SK-N-SH (cell line): Measurements from ENCODE around the gene TCHH. TPM values are rescaled to one million over a fixed set of nuclear protein-coding genes. Genes with fewer than 3 reads are reported as not detected.

Source experiments
- CTCF ChIA-PET: fragments of 300-600, 350-600 bp; formaldehyde crosslinking; extraction: SDS; loops from one replicate; lab custom pipeline; 2021; lab: Yijun Ruan, JAX
- POLR2A ChIA-PET: fragments of 350-600 bp; sonication (Branson Sonifier 250); formaldehyde crosslinking; extraction: SDS; loops from one replicate; lab custom pipeline; 2020; ENCODE audit warnings: antibody characterized with exemption, inconsistent platforms; lab: Yijun Ruan, JAX
- DNase-seq: peaks from one replicate; pipeline ENCODE4 v3.0.0; 2012
- H2AFZ ChIP-seq: fragments of 200-600 bp; sonication (generic); 2 replicates; pipeline ENCODE4 v1.8.1; 2016; ENCODE audit warnings: antibody characterized with exemption, mild to moderate bottlenecking, low read depth
- H3F3A ChIP-seq: fragments of 200-600 bp; sonication (generic); replicated peaks from 2 replicates; pipeline ENCODE3; 2016; ENCODE audit warnings: antibody characterized with exemption, mild to moderate bottlenecking; ENCODE audit not compliant: insufficient read depth
- H3K27ac ChIP-seq, 2 experiments: fragments of 200-500 bp in 1 of 2; fragments of 200-600 bp in 1 of 2; sonication (Bioruptor generic) in 1 of 2; sonication (generic), shearing (Covaris generic) in 1 of 2; 2 replicates each; pipeline versions ENCODE4 v1.5.1 to v1.6.1; 2014 to 2016; ENCODE audit warnings: low read depth in 2 of 2, inconsistent platforms in 1 of 2, low read length in 1 of 2, mild to moderate bottlenecking in 1 of 2, mixed read lengths in 1 of 2
- H3K27me3 ChIP-seq: fragments of 200-600 bp; sonication (generic), shearing (Covaris generic); 2 replicates; pipeline ENCODE4 v1.6.1; 2016; ENCODE audit warnings: mixed run types; ENCODE audit not compliant: insufficient read depth
- H3K36me3 ChIP-seq, 2 experiments: fragments of 200-500 bp in 1 of 2; fragments of 200-600 bp in 1 of 2; sonication (Bioruptor generic) in 1 of 2; sonication (generic) in 1 of 2; replicated peaks in 1 of 2; 2 replicates each; pipeline versions ENCODE3 to v1.5.1; 2014 to 2016; ENCODE audit warnings: low read length in 1 of 2, mild to moderate bottlenecking in 1 of 2; ENCODE audit not compliant: insufficient read depth in 2 of 2, control insufficient read depth in 1 of 2
- H3K4me1 ChIP-seq, 2 experiments: fragments of 200-500 bp in 1 of 2; fragments of 200-600 bp in 1 of 2; sonication (Bioruptor generic) in 1 of 2; sonication (generic), shearing (Covaris generic) in 1 of 2; 2 replicates each; pipeline versions ENCODE4 v1.5.1 to v1.6.1; 2014 to 2016; ENCODE audit warnings: low read depth in 1 of 2, low read length in 1 of 2, mixed run types in 1 of 2; ENCODE audit not compliant: insufficient read depth in 2 of 2, control insufficient read depth in 1 of 2
- H3K4me2 ChIP-seq: fragments of 200-600 bp; sonication (generic), shearing (Covaris generic); 2 replicates; pipeline ENCODE4 v1.6.1; 2017; ENCODE audit warnings: mixed run types
- H3K4me3 ChIP-seq, 2 experiments: fragments of 200-500 bp in 1 of 2; fragments of 200-600 bp in 1 of 2; sonication (Bioruptor generic) in 1 of 2; sonication (generic), shearing (Covaris generic) in 1 of 2; 2 replicates each; pipeline versions ENCODE4 v1.5.1 to v1.8.1; 2014 to 2016; ENCODE audit warnings: low read depth in 2 of 2, inconsistent platforms in 1 of 2, low read length in 1 of 2, mild to moderate bottlenecking in 1 of 2, mixed read lengths in 1 of 2, moderate library complexity in 1 of 2
- H3K79me2 ChIP-seq: fragments of 200-600 bp; sonication (generic); 2 replicates; pipeline ENCODE4 v1.8.1; 2017; ENCODE audit warnings: mild to moderate bottlenecking; ENCODE audit not compliant: insufficient read depth
- H3K9ac ChIP-seq: fragments of 200-600 bp; sonication (generic); 2 replicates; pipeline ENCODE4 v1.6.1; 2017; ENCODE audit warnings: mixed run types
- H3K9me2 ChIP-seq: fragments of 200-600 bp; sonication (generic); 2 replicates; pipeline ENCODE4 v1.6.1; 2017; ENCODE audit warnings: mixed run types
- H3K9me3 ChIP-seq: fragments of 200-600 bp; sonication (generic); 2 replicates; pipeline ENCODE4 v1.6.1; 2017; ENCODE audit warnings: mixed run types, mild to moderate bottlenecking, moderate library complexity
- H4K20me1 ChIP-seq: fragments of 200-600 bp; sonication (generic); 2 replicates; pipeline ENCODE4 v1.6.1; 2017; ENCODE audit warnings: mild to moderate bottlenecking, mixed run types; ENCODE audit not compliant: insufficient read depth
- ELF1 ChIP-seq: IDR thresholded peaks from 2 replicates; pipeline ENCODE4 v1.4.0; 2012
- EZH2phosphoT487 ChIP-seq: fragments of 200-600 bp; sonication (generic); IDR thresholded peaks from 2 replicates; pipeline ENCODE4 v1.6.1; 2017; ENCODE audit warnings: low read depth, mixed run types, mild to moderate bottlenecking, antibody characterized with exemption, moderate library complexity, borderline replicate concordance
- FOXJ3 ChIP-seq: sonication (generic); formaldehyde crosslinking; IDR thresholded peaks from 2 replicates; pipeline ENCODE4 v1.5.1; 2020; ENCODE audit warnings: mild to moderate bottlenecking, missing genetic modification reagents
- FOXM1 ChIP-seq: IDR thresholded peaks from 2 replicates; pipeline ENCODE4 v1.4.0; 2012; ENCODE audit warnings: low read depth, mild to moderate bottlenecking
- GABPA ChIP-seq: IDR thresholded peaks from 2 replicates; pipeline ENCODE4 v1.4.0; 2012; ENCODE audit warnings: low read depth, mild to moderate bottlenecking
- JUND ChIP-seq: IDR thresholded peaks from 2 replicates; pipeline ENCODE4 v1.4.0; 2012
- MAX ChIP-seq: IDR thresholded peaks from 2 replicates; pipeline ENCODE4 v1.4.0; 2012; ENCODE audit warnings: low read depth
- MXI1 ChIP-seq: IDR thresholded peaks from 2 replicates; pipeline ENCODE4 v1.6.1; 2012; ENCODE audit warnings: mild to moderate bottlenecking, low read depth, low read length, improper control_type of control experiment
- NRF1 ChIP-seq: IDR thresholded peaks from 2 replicates; pipeline ENCODE4 v1.6.1; 2012; ENCODE audit warnings: low read depth, mild to moderate bottlenecking, low read length
- PBX3 ChIP-seq: IDR thresholded peaks from 2 replicates; pipeline ENCODE4; 2012
- RCOR1 ChIP-seq: fragments of 150-350 bp; IDR thresholded peaks from 2 replicates; pipeline ENCODE4 v1.6.1; 2017; ENCODE audit warnings: antibody characterized with exemption, low read length
- RFX5 ChIP-seq: IDR thresholded peaks from 2 replicates; pipeline ENCODE4 v1.6.1; 2012; ENCODE audit warnings: mild to moderate bottlenecking, improper control_type of control experiment, low read length
- TAF1 ChIP-seq: IDR thresholded peaks from 2 replicates; pipeline ENCODE4 v1.6.1; 2012; ENCODE audit warnings: low read depth, mild to moderate bottlenecking, low read length, moderate library complexity, borderline replicate concordance
- YY1 ChIP-seq: IDR thresholded peaks from 2 replicates; pipeline ENCODE4 v1.4.0; 2012; ENCODE audit warnings: low read depth, mild to moderate bottlenecking
- WGBS: methylation state at CpG from one replicate; pipeline ENCODE4 v1.1.6; 2017; ENCODE audit warnings: low lambda C conversion rate; 5-methylcytosine and 5-hydroxymethylcytosine counted together
- polyA plus RNA-seq, 3 experiments: library from polyadenylated mRNA; depleted of rRNA; stranded (reverse); fragments of >200 nt; gene quantifications; 2 replicates each; pipeline ENCODE4 v1.2.3, GENCODE V29; 2012
- TF ChIP-seq, protein P1 (sequence below): fragments of 150-350 bp; IDR thresholded peaks from 2 replicates; pipeline ENCODE4 v1.6.1; 2016; ENCODE audit warnings: mild to moderate bottlenecking, low read depth, low read length
- TF ChIP-seq, protein P2 (sequence below): IDR thresholded peaks from 2 replicates; pipeline ENCODE4 v1.4.0; 2012; ENCODE audit warnings: low read depth, borderline replicate concordance
- TF ChIP-seq, protein P3 (sequence below): fragments of 200-600 bp; sonication (generic); IDR thresholded peaks from 2 replicates; pipeline ENCODE4 v1.6.1; 2017; ENCODE audit warnings: antibody characterized with exemption, mild to moderate bottlenecking, moderate library complexity

The TCHH gene
- polyA plus RNA-seq, 1 of the 3 experiments (the other 2 are of a cell fraction): not detected

DNA sequence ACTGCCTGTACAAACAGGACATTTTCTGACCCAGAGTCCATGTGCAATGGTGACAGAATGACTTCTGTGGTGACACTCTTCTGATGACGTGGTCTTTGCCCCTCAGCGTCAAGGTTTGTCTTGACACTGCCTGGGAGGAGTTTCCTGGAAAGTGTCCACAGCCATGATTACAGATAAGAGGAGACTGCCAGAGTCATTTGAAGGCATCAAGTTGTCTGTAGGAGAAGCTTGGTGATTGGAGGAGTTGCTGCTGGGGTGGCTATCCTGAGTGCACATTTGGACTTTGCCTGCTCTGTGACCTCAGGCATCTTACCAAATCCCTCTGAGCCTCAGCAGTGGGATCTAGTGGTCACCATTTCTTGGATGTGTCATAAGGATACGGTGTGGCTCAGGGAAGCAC is 44.1 kb downstream of the TCHH start:
- no peak overlapping the region for H3K27ac ChIP-seq
- H3K79me2 ChIP-seq: no peaks in the 10 kb centered on the region
- no peak for DNase-seq
- H3K9me3 ChIP-seq: no peaks in the 10 kb centered on the region
- peaks cover 56% of the 10 kb centered on the region for H3K27me3 ChIP-seq
- WGBS: 7% methylated on average over 3 of the region's 3 CpGs
- TF ChIP-seq, protein P1, sequence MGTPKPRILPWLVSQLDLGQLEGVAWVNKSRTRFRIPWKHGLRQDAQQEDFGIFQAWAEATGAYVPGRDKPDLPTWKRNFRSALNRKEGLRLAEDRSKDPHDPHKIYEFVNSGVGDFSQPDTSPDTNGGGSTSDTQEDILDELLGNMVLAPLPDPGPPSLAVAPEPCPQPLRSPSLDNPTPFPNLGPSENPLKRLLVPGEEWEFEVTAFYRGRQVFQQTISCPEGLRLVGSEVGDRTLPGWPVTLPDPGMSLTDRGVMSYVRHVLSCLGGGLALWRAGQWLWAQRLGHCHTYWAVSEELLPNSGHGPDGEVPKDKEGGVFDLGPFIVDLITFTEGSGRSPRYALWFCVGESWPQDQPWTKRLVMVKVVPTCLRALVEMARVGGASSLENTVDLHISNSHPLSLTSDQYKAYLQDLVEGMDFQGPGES: no peak
- TF ChIP-seq MAX (no peak), NRF1 (no peak), EZH2phosphoT487 (no peak), GABPA (no peak), PBX3 (no peak), RFX5 (no peak), FOXM1 (no peak), RCOR1 (no peak), JUND (no peak), TAF1 (no peak), MXI1 (no peak), ELF1 (no peak), YY1 (no peak), FOXJ3 (CRISPR knock-in tag) (no peak)
- TF ChIP-seq, protein P2, sequence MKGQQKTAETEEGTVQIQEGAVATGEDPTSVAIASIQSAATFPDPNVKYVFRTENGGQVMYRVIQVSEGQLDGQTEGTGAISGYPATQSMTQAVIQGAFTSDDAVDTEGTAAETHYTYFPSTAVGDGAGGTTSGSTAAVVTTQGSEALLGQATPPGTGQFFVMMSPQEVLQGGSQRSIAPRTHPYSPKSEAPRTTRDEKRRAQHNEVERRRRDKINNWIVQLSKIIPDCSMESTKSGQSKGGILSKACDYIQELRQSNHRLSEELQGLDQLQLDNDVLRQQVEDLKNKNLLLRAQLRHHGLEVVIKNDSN: no peak
- TF ChIP-seq, protein P3, sequence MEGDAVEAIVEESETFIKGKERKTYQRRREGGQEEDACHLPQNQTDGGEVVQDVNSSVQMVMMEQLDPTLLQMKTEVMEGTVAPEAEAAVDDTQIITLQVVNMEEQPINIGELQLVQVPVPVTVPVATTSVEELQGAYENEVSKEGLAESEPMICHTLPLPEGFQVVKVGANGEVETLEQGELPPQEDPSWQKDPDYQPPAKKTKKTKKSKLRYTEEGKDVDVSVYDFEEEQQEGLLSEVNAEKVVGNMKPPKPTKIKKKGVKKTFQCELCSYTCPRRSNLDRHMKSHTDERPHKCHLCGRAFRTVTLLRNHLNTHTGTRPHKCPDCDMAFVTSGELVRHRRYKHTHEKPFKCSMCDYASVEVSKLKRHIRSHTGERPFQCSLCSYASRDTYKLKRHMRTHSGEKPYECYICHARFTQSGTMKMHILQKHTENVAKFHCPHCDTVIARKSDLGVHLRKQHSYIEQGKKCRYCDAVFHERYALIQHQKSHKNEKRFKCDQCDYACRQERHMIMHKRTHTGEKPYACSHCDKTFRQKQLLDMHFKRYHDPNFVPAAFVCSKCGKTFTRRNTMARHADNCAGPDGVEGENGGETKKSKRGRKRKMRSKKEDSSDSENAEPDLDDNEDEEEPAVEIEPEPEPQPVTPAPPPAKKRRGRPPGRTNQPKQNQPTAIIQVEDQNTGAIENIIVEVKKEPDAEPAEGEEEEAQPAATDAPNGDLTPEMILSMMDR: no peak
- no peak overlapping the region for H3K4me2 ChIP-seq
- H3K9ac ChIP-seq: no peak overlapping the region
- no peaks in the 10 kb centered on the region for H3K9me2 ChIP-seq
- CTCF ChIA-PET: interaction anchor here (0.6 to 1.3 kb wide), 3 partner anchors 18 to 115 kb away, joined by 3 read pairs; no protein-coding TSS in a partner anchor
- H2AFZ ChIP-seq: no peak overlapping the region
- POLR2A ChIA-PET: no interaction called here
- no peak overlapping the region for H3K4me3 ChIP-seq
- no peaks in the 10 kb centered on the region for H3K36me3 ChIP-seq
- H3F3A ChIP-seq: no peaks in the 10 kb centered on the region
- H3K4me1 ChIP-seq: no peaks in the 10 kb centered on the region
- H4K20me1 ChIP-seq: no peaks in the 10 kb centered on the region
